ENCODE results near the gene ZNF740. TPM values are rescaled to one million over a fixed set of nuclear protein-coding genes. Genes with fewer than 3 reads are reported as not detected.

ZNF740 gene
- total RNA-seq, 1 experiment from 2014 or later = 65.8 TPM

DNA sequence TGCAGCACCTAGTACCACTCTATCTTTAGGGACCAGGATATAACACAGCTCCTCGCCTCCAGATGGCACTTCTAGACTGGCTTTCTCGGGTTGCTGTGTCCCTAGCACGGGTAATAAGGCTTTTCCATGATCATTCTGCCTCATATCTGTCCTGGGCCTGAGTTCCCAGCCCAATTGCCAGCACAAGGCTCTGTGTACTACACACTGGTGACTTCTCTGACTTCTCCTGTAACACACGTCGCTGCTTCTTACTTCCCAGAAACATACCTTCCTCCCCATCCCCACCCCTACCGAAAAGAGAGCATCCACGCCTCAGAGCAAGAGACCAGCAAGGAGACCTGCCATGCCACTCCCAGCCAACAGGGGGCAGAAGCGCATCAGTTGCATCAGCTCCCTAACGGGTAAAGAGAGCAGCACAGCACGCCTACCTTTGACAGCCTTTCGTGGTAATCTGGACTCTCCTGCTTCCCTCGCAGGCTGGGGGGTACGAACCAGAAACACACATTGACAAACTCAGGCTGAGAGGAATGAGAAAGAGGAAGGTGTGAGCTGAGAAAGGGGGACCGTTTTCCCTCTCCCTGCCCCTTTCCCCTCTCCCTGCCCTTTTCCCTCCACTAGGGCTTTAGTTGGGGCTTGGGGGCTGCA, 21.2 kb upstream of the ZNF740 start:
- Histone ChIP-seq H3K27ac (no peak overlapping the region), H3K79me2 (ENCODE audit: low read depth) (no peaks in the 10 kb centered on the region), H3K27me3 (ENCODE audit: insufficient read depth, low read depth) (no peaks in the 10 kb centered on the region), H3K9me2 (ENCODE audit: insufficient read depth) (no peaks in the 10 kb centered on the region), H3K9me3 (ENCODE audit: insufficient read depth, low read depth) (no peaks in the 10 kb centered on the region), H2AFZ (peak overlapping the region; percentile 15; the same call in 1 of the 2 replicates), H3K4me1 (replicated peaks; ENCODE audit: insufficient read depth) (no peaks in the 10 kb centered on the region; the same call in 1 of the 2 replicates), H4K20me1 (ENCODE audit: insufficient read depth) (no peaks in the 10 kb centered on the region), H3K4me3 (no peak overlapping the region), H3K4me2 (peak overlapping the region; percentile 23; the same call in 1 of the 2 replicates), H3F3A (ENCODE audit: insufficient read depth, low read depth) (no peaks in the 10 kb centered on the region; the same call in 1 of the 2 replicates), H3K36me3 (ENCODE audit: low read depth) (no peaks in the 10 kb centered on the region)
- no peak for TF ChIP-seq EZH2 (IDR thresholded peaks at IDR 0.05; ENCODE audit: low read depth)
- TF ChIP-seq CTCF (conservative IDR thresholded peaks at IDR 0.05) = peak; percentile 97
- intact Hi-C loops (cut with micrococcal nuclease; ENCODE audit: unreplicated experiment) = loop anchor here (1.0 to 2.0 kb wide), 2 partner anchors 53 to 128 kb away; no protein-coding TSS in a partner anchor
- DNase-seq = peak in 1 of 2 experiments; percentile 77
- ChIA-PET CTCF (interaction anchor here (0.6 to 1.0 kb wide), 4 partner anchors 125 to 164 kb away, joined by 3 to 4 read pairs (median 4); partner anchors contain the start of gene AAAS), POLR2A (ENCODE audit: unreplicated experiment) (interaction anchor here (0.7 kb wide), 2 partner anchors 25 to 125 kb away, joined by 3 to 4 read pairs; no protein-coding TSS in a partner anchor)
- no TSS peak for BruUV-seq (replicated peaks)

- Histone ChIP-seq H3K27ac (no peak overlapping the region), H2AFZ (0 out of 2 replicates have a peak overlapping the region, but pooled peaks have one; percentile 15), H3K36me3 (ENCODE audit: low read depth) (no peaks in the 10 kb centered on the region), H3F3A (ENCODE audit: insufficient read depth, low read depth) (no peaks in the 10 kb centered on the region; the same call in 1 of the 2 replicates), H3K79me2 (ENCODE audit: low read depth) (no peaks in the 10 kb centered on the region), H3K4me1 (replicated peaks; ENCODE audit: insufficient read depth) (no peaks in the 10 kb centered on the region; the same call in 1 of the 2 replicates), H3K4me2 (no peak overlapping the region), H3K9me2 (ENCODE audit: insufficient read depth) (no peaks in the 10 kb centered on the region; the same call in 1 of the 2 replicates), H3K27me3 (ENCODE audit: insufficient read depth, low read depth) (no peaks in the 10 kb centered on the region), H4K20me1 (ENCODE audit: insufficient read depth) (no peaks in the 10 kb centered on the region), H3K4me3 (no peak overlapping the region), H3K9me3 (ENCODE audit: insufficient read depth, low read depth) (no peaks in the 10 kb centered on the region)
- no peak for DNase-seq
- TF ChIP-seq CTCF (conservative IDR thresholded peaks at IDR 0.05) = no peak
- no peak for TF ChIP-seq EZH2 (IDR thresholded peaks at IDR 0.05; ENCODE audit: low read depth)
- BruUV-seq (replicated peaks) = no TSS peak
- intact Hi-C loops (cut with micrococcal nuclease; ENCODE audit: unreplicated experiment) = loop anchor here (1.0 to 2.0 kb wide), 2 partner anchors 53 to 127 kb away; no protein-coding TSS in a partner anchor
- ChIA-PET POLR2A (ENCODE audit: unreplicated experiment) (interaction anchor here (0.7 kb wide), 1 partner anchor 25 kb away, joined by 4 read pairs; no protein-coding TSS in a partner anchor), CTCF (interaction anchor here (0.5 to 1.0 kb wide), 4 partner anchors 11 to 162 kb away, joined by 3 to 4 read pairs (median 4); partner anchors contain the start of gene AAAS)
Measured at GRCh38 chr12:53160000-53160399, 20.5 kb upstream of the ZNF740 start.

- Histone ChIP-seq H3F3A (ENCODE audit: insufficient read depth, low read depth) (no peaks in the 10 kb centered on the region; the same call in 1 of the 2 replicates), H2AFZ (no peak overlapping the region), H3K4me2 (no peak overlapping the region), H3K27ac (no peak overlapping the region), H3K4me1 (replicated peaks; ENCODE audit: insufficient read depth) (no peaks in the 10 kb centered on the region; the same call in 1 of the 2 replicates), H3K36me3 (ENCODE audit: low read depth) (no peaks in the 10 kb centered on the region), H3K27me3 (ENCODE audit: insufficient read depth, low read depth) (no peaks in the 10 kb centered on the region), H3K9me3 (ENCODE audit: insufficient read depth, low read depth) (no peaks in the 10 kb centered on the region), H3K9me2 (ENCODE audit: insufficient read depth) (no peaks in the 10 kb centered on the region; the same call in 1 of the 2 replicates), H3K79me2 (ENCODE audit: low read depth) (no peaks in the 10 kb centered on the region), H4K20me1 (ENCODE audit: insufficient read depth) (no peaks in the 10 kb centered on the region), H3K4me3 (no peak overlapping the region)
- TF ChIP-seq CTCF (conservative IDR thresholded peaks at IDR 0.05) (no peak), EZH2 (IDR thresholded peaks at IDR 0.05; ENCODE audit: low read depth) (no peak)
- ChIA-PET POLR2A (ENCODE audit: unreplicated experiment) (interaction anchor here (0.6 kb wide), 1 partner anchor 95 kb away, joined by 3 read pairs; no protein-coding TSS in a partner anchor), CTCF (interaction anchor here (0.5 to 1.0 kb wide), 5 partner anchors 12 to 261 kb away, joined by 3 to 4 read pairs (median 3); partner anchors contain the start of gene AAAS)
- no peak for DNase-seq
- no TSS peak for BruUV-seq (replicated peaks)
- intact Hi-C loops (cut with micrococcal nuclease; ENCODE audit: unreplicated experiment) = no loop called here
Measured at GRCh38 chr12:53160673-53161072, 19.8 kb upstream of the ZNF740 start.

Measured in PC-9 (cell line).